ENCODE measurements around the gene PLCL2.

PLCL2 gene

GRCh38 chr3:17054301-17054981 lies 169.7 kb downstream of the PLCL2 start:
- no peak for DNase-seq

- no peak for DNase-seq
Observed at GRCh38 chr3:17054982-17055343, 170.2 kb downstream of the PLCL2 start.

DNA sequence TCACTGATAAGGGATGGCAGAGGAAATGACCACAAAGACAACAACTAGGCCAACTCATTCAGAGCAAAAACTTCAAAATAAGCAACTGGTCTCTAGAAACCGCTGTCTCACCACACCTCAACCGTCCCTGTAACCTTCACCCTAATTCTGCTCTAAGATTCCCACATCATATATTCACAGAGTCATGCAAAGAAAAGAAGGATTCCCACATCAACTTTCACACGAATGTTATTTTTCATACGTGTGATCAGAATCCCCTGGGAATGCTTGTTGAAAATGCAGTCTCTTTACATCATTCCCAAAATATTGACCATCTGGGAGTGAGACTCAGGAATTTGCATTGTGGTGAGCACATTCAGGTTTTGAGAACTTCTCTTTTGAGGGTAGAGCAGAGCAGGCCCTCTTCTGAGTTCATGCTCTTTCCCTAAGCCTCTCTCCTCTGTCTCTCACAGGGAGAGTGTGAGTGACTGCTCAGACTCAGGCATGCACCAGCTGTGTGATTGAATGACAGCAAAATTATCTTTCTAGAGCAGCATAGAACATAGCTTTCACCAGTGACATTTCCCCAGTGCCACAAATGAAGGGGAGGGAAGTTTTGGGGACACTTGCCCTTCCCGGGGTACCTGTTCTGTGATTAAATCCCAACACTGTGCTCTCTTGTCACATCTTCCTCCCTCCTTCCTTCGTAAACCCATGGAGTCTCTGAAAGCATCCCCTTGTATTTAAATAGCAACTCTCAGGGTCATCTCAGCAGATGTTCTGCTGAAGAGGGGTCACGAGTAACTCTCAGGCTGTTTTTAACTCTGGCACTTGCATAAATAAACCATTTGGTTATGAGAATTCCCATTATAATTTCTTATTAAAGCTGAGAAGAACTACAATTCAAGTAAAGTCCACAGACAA lies 170.9 kb downstream of the PLCL2 start:
- DNase-seq, result no peak

- DNase-seq, result no peak
Observed at GRCh38 chr3:17057321-17057720, 172.6 kb downstream of the PLCL2 start.

DNA sequence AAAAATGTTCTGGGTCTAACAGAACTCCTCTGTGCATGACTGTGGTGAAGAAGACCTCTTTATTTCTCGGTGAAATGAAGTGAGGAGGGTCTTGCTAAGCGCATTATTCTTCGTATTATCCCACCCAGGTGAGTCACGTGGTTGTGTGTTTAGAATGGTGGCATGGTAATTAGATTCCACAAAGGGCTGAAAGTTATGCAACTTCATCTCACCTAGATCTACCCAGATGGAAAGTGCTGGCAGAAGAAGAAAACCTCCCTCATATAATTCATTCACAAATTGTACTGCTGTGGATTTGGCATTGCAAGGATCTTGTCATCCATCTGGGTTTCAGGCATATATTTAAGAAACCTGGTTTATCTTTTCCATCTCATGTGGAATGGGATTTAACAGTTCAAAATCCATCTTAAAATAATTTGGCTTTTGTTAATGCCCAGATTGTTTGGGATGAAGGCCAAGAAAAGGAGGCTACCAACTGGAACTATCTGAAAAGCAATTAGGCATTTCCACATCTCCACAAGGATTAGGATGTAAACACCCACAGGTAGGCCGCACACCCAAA lies 175.3 kb downstream of the PLCL2 start:
- no peak for DNase-seq

DNA sequence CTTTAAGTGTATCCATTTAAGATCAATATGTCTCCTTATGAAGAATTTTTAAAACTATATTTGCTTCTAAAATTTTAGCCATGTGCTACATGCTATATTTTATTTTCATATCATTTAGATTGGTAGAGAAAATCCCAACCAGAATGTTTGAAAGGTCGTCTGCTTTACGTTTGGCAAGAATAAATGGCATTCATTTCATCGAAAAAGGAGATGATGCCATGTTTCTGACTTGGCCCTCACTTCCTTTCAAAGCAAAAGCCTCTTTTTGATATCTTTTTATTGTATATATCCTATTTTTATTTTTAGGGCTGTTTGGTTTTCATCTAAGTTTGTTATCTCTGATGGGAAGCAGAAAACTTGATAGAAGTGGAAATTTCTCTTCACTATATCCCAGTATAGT lies 176.2 kb downstream of the PLCL2 start:
- no peak for DNase-seq

DNA sequence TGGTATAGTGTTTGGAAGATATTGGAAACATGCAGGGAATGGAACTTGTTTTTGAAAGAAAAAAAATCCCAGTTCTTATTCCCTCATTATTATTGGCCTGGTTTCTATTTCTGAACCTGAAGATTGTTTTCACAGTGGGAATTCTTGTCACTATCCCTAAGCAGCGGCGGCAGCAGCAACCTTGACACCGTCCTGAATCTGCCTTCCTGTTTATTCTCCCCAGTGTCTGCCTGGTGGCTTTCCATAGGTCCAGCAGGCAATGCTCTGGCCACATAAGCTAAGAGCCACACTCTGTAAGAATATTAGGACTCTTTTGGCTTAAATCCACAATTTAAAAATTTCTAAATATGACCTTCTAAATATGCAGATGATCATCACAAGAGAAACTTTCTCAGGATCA lies 178.0 kb downstream of the PLCL2 start:
- DNase-seq, result no peak

DNA sequence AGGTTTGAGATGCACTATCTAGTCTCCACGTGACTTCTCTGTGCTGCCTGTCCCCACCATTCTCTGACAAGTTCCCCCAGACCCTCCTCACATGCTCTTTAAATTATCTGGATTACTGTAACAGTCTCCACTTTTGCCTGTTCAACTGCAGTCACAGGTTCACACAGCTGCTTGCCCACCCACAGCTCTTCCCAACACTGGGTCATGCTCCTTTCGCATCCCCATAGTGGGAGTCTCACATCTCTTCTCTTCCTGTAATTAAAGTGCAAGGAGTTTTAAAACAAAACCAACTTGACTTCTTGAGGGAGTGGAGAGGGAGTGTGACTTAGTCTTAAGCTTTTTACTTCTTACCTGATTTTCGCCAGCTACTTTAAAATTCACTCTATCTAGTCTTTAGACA lies 178.8 kb downstream of the PLCL2 start:
- DNase-seq, result no peak

DNA sequence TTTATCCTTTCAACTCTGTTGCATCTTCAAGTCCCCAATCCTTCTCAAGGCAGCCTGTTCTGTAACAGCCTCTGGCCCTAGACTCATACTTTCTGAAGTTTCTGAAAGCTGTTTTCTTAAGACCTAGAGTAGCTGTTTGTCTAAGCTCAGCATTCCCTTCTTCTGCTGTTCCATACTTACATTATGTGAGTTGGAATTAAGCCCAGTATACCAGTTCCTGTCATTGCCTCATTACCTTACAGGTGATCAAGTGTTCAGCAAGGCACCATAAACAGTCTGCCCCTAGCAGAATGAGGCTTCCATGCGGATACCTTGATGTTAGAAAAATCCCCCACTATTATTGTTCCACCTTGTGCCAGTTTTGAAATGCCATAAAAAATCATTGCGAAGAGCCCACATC lies 180.6 kb downstream of the PLCL2 start:
- no peak for DNase-seq

DNA sequence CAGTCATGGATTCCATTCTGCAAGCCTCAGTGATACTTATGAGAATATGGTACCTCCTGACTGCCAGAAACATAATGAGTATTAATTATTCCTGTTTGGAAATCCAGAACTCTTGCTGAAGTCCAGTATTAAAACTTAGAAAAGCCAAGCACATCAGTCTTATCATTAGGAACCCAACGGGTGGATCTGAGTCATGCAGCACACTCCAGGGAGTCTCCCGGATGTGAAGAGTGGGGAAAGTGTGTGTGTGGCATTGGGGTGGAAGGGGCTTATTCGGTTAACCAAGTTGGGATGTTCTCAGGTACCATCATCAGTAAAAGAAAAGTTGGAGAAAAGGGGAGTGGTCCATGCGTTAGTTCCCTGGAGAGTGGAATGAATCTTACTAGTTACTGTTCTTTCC lies 181.1 kb downstream of the PLCL2 start:
- no peak for DNase-seq

- no peak for DNase-seq
Observed at GRCh38 chr3:17069754-17070153, 185.0 kb downstream of the PLCL2 start.

- DNase-seq, result no peak
Observed at GRCh38 chr3:17070161-17070959, 185.6 kb downstream of the PLCL2 start.

DNA sequence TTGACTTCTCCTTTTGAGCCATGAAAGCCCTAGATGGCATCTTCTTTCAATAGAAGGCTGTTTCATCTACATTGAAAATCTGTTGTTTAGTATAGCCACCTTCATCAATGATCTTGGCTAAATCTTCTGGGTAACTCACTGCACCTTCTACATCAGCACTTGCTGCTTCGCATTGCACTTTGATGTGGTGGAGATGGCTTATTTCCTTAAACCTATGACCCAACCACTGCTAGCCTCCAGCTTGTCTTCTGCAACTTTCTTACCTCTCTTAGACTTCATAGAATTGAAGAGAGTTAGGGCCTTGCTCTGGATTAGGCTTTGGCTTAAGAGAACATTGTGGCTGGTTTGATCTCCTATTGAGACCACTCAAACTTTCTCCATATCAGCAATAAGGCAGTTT lies 189.8 kb downstream of the PLCL2 start:
- no peak for DNase-seq

GRCh38 chr3:17075358-17075757 lies 190.6 kb downstream of the PLCL2 start:
- no peak for DNase-seq

DNA sequence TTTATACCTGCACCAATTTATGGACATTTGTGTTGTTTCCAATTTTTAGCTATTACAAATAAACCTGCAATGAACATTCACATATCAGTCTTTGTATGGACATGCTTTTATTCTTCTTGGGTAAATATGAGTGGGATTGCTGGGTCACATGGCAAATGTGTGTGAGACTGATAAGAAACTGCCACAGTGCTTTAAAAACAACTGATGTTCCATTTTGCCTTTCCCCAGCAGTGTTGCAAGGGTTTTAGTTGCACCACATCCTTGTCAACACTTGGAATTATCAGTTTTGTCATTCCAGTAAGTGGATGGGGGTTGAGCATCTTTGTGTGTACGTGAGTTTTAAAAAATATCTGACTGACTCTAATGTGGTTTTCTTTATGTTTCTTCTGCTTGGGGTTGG lies 191.2 kb downstream of the PLCL2 start:
- DNase-seq, result no peak

DNA sequence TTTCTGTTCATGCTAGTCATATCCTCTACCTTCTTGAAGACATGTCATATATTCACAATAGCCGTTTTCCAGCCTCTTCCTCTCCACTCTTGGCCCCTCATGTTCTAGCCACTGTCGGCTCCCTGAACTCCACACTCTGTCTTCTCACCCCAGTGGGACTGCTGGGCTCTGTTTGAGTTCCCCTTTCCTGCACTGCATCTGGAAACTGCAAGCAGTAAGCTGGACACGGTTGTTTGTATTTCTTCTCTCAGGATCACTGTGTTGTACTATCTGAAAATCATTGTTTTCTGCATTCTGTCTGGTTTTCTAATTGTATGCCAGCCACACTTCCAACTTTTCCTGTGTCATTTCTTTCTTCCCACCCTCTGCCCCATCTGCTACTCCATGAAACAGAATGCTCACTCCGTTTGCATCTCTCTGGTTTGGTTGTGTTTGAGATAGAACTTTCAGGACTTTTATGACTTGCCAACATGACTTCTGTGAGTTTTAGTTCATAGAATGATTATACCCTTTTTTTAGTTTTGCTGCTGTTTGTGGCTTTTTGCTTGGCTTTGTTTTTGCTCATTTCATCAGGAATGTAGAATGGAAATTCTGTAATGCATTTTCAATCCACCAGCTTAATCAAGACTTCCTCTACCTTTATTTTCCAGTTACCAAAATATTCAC lies 192.3 kb downstream of the PLCL2 start:
- no peak for DNase-seq

- DNase-seq, result no peak
Observed at GRCh38 chr3:17077606-17078005, 192.9 kb downstream of the PLCL2 start.

- DNase-seq, result no peak
Observed at GRCh38 chr3:17078926-17079465, 194.2 kb downstream of the PLCL2 start.

DNA sequence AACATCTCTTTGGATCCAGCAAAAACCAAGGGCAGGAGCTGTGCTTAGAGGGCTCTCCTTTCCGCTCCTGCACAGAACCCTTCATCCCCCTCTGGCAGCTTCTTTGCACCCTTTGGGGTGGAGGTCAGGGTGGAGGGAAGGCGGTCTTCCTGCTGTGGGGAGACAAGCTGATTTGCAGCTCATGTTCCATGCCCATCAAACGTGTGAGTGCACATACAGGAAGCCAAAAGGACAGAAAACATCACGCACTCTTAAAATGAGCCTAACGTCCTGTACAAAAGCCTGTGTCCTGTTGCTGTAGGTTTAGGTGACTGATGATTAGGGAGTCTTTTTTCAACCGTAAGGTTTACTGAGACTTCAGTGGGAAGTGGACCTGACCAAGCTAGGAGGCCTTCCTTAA lies 195.2 kb downstream of the PLCL2 start:
- no peak for DNase-seq

- no peak for DNase-seq
Observed at GRCh38 chr3:17081520-17081919, 196.8 kb downstream of the PLCL2 start.

GRCh38 chr3:17087509-17087908 lies 202.8 kb downstream of the PLCL2 start:
- no peak for DNase-seq

- DNase-seq, result no peak
Observed at GRCh38 chr3:17088017-17088416, 203.3 kb downstream of the PLCL2 start.

Measured in GF-D8 (cell line).